Measurements from ENCODE around the gene C4orf17. TPM values are rescaled to one million over a fixed set of nuclear protein-coding genes. Genes with fewer than 3 reads are reported as not detected.

Gene C4orf17
- total RNA-seq, 1 donor from 2014 or later: not detected

GRCh38 chr4:99536848-99537247 lies 26.0 kb downstream of the C4orf17 start:
- DNase-seq (ENCODE audit: low read depth in 2 of 2): no peak

- no peak for DNase-seq (ENCODE audit: low read depth in 2 of 2)
These were observed 26.9 kb downstream of the C4orf17 start for GRCh38 chr4:99537674-99538073.

GRCh38 chr4:99540277-99540939 lies 29.6 kb downstream of the C4orf17 start:
- DNase-seq (ENCODE audit: low read depth in 2 of 2): no peak

GRCh38 chr4:99552872-99553271 lies 42.1 kb downstream of the C4orf17 start:
- DNase-seq (ENCODE audit: low read depth in 2 of 2): no peak

GRCh38 chr4:99563310-99564186 lies 52.7 kb downstream of the C4orf17 start, which contains the start of gene TRMT10A:
Gene TRMT10A (minus strand): TSS chr4:99564039. CDS start chr4:99559338, 4,701 bp downstream.
- DNase-seq (ENCODE audit: low read depth in 2 of 2): peak; percentile 98 to 99

- DNase-seq (ENCODE audit: low read depth in 2 of 2): no peak
These were observed 54.1 kb downstream of the C4orf17 start for GRCh38 chr4:99564921-99565320.

GRCh38 chr4:99571883-99572282 lies 61.1 kb downstream of the C4orf17 start:
- no peak for DNase-seq (ENCODE audit: low read depth in 2 of 2)

- no peak for DNase-seq (ENCODE audit: low read depth in 2 of 2)
These were observed 61.9 kb downstream of the C4orf17 start for GRCh38 chr4:99572527-99573240.

GRCh38 chr4:99573735-99574368 lies 63.0 kb downstream of the C4orf17 start:
- no peak for DNase-seq (ENCODE audit: low read depth in 2 of 2)

GRCh38 chr4:99574530-99575324 lies 63.9 kb downstream of the C4orf17 start, which contains the start of gene MTTP:
Gene MTTP (plus strand): TSS chr4:99574824. CDS start chr4:99574910, 86 bp downstream.
- DNase-seq (ENCODE audit: low read depth in 2 of 2): no peak

GRCh38 chr4:99578714-99579113 lies 67.9 kb downstream of the C4orf17 start:
- DNase-seq (ENCODE audit: low read depth in 2 of 2): no peak

- no peak for DNase-seq (ENCODE audit: low read depth in 2 of 2)
These were observed 74.7 kb downstream of the C4orf17 start for GRCh38 chr4:99585516-99585915.

GRCh38 chr4:99586322-99586721 lies 75.5 kb downstream of the C4orf17 start:
- DNase-seq (ENCODE audit: low read depth in 2 of 2): peak in 1 of 2 donors; percentile 9

- DNase-seq (ENCODE audit: low read depth in 2 of 2): no peak
These were observed 76.0 kb downstream of the C4orf17 start for GRCh38 chr4:99586797-99587196.

- DNase-seq (ENCODE audit: low read depth in 2 of 2): no peak
These were observed 76.5 kb downstream of the C4orf17 start for GRCh38 chr4:99587309-99587708.

GRCh38 chr4:99587803-99588202 lies 77.0 kb downstream of the C4orf17 start:
- no peak for DNase-seq (ENCODE audit: low read depth in 2 of 2)

- no peak for DNase-seq (ENCODE audit: low read depth in 2 of 2)
These were observed 80.9 kb downstream of the C4orf17 start for GRCh38 chr4:99591757-99592156.
